Measurements from ENCODE around the gene ADA.
"Not testable (repeated sequence)": the region's sequence is repeated elsewhere in the genome, so short reads cannot be mapped to it uniquely, and the experiment has no call there.

DNA sequence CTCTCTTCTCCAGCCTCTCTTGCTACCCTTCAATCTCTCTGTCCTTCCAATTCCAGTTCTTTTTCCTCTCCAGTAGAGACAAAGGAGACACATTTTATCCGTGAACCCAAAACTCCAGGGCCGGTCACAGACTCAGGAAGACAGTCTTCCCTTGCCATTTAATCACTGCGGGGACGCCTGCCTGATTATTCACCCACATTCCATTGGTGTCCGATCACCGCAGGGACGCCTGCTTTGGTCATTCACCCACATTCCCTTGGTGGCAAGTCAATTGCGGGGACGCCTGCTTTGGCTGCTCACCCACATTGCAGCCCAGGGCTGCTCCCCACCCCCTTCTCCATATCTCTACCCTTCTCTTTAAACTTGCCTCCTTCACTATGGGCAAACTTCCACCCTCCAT is 19.4 kb upstream of the ADA start:
- TF ChIP-seq, protein P1, sequence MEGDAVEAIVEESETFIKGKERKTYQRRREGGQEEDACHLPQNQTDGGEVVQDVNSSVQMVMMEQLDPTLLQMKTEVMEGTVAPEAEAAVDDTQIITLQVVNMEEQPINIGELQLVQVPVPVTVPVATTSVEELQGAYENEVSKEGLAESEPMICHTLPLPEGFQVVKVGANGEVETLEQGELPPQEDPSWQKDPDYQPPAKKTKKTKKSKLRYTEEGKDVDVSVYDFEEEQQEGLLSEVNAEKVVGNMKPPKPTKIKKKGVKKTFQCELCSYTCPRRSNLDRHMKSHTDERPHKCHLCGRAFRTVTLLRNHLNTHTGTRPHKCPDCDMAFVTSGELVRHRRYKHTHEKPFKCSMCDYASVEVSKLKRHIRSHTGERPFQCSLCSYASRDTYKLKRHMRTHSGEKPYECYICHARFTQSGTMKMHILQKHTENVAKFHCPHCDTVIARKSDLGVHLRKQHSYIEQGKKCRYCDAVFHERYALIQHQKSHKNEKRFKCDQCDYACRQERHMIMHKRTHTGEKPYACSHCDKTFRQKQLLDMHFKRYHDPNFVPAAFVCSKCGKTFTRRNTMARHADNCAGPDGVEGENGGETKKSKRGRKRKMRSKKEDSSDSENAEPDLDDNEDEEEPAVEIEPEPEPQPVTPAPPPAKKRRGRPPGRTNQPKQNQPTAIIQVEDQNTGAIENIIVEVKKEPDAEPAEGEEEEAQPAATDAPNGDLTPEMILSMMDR (optimal IDR thresholded peaks at IDR 0.05 in 1 of 3, IDR thresholded peaks at IDR 0.05 in 1 of 3, conservative IDR thresholded peaks at IDR 0.05 in 1 of 3; ENCODE audit: extremely low read depth in 1 of 3, insufficient read depth in 2 of 3, low read length in 3 of 3): not testable (repeated sequence)
- not testable (repeated sequence) for TF ChIP-seq EZH2 (IDR thresholded peaks at IDR 0.05; ENCODE audit: low read length)

Measured in keratinocyte (primary cell).